HepG2 (cell line): ENCODE data around the gene SYNGAP1. TPM values are rescaled to one million over a fixed set of nuclear protein-coding genes. Genes with fewer than 3 reads are reported as not detected.
A peak's percentile ranks its signal among the peaks of the same experiment; 100 is the strongest.

Source experiments
- ASH2L ChIP-seq: fragments of 300-600, 200-600 bp; sonication (generic); IDR thresholded peaks from 2 replicates; pipeline ENCODE4 v1.7.0; 2017; ENCODE audit warnings: low read depth, mild to moderate bottlenecking, moderate library complexity, mixed read lengths, low read length; ENCODE audit not compliant: insufficient read length
- ETV5 ChIP-seq: IDR thresholded peaks from 2 replicates; pipeline ENCODE4 v1.6.1; 2018; ENCODE audit warnings: missing biosample characterization, missing genetic modification reagents, inconsistent platforms, borderline replicate concordance
- FOSL2 ChIP-seq: sonication (generic); formaldehyde crosslinking; IDR thresholded peaks from 2 replicates; pipeline ENCODE4 v1.4.0; 2020; ENCODE audit warnings: missing genetic modification reagents
- HMG20B ChIP-seq: conservative IDR thresholded peaks from 2 replicates; pipeline ENCODE4 v1.6.1; 2016; ENCODE audit warnings: missing genetic modification reagents, missing compliant biosample characterization
- KDM3A ChIP-seq: IDR thresholded peaks from 2 replicates; pipeline ENCODE4 v1.6.1; 2018; ENCODE audit warnings: low read depth, missing compliant biosample characterization
- MED1 ChIP-seq: sonication (generic); formaldehyde crosslinking; IDR thresholded peaks from 2 replicates; pipeline ENCODE4 v1.4.0; 2020; ENCODE audit warnings: missing genetic modification reagents
- NPAS2 ChIP-seq: sonication (generic); formaldehyde crosslinking; IDR thresholded peaks from 2 replicates; pipeline ENCODE4 v1.8.0; 2022; ENCODE audit warnings: mild to moderate bottlenecking, missing genetic modification reagents, borderline replicate concordance
- POLR2AphosphoS5 ChIP-seq: IDR thresholded peaks from 2 replicates; pipeline ENCODE4 v1.6.1; 2012; ENCODE audit warnings: low read depth, low read length
- PRDM10 ChIP-seq: sonication (generic); formaldehyde crosslinking; IDR thresholded peaks from 2 replicates; pipeline ENCODE4 v1.4.0; 2020; ENCODE audit warnings: low read depth, missing genetic modification reagents
- ZBTB37 ChIP-seq: sonication (generic); formaldehyde crosslinking; IDR thresholded peaks from 2 replicates; pipeline ENCODE4 v1.4.0; 2020; ENCODE audit warnings: mild to moderate bottlenecking, missing genetic modification reagents
- ZNF232 ChIP-seq: sonication (generic); formaldehyde crosslinking; IDR thresholded peaks from 2 replicates; pipeline ENCODE4 v1.4.0; 2020; ENCODE audit warnings: missing genetic modification reagents, borderline replicate concordance
- ZNF317 ChIP-seq: sonication (generic); formaldehyde crosslinking; IDR thresholded peaks from 2 replicates; pipeline ENCODE4 v1.5.0; 2020; ENCODE audit warnings: mild to moderate bottlenecking, missing genetic modification reagents
- ZNF44 ChIP-seq: sonication (generic); formaldehyde crosslinking; IDR thresholded peaks from 2 replicates; pipeline ENCODE4 v1.5.1; 2020; ENCODE audit warnings: mild to moderate bottlenecking, missing genetic modification reagents
- ZNF589 ChIP-seq: sonication (generic); formaldehyde crosslinking; conservative IDR thresholded peaks from 2 replicates; pipeline ENCODE4 v1.8.0; 2022; ENCODE audit warnings: mild to moderate bottlenecking, moderate library complexity, missing genetic modification reagents
- polyA plus RNA-seq, 8 experiments: library from polyadenylated mRNA; depleted of rRNA in 3 of 8; stranded (reverse) in 7 of 8; unstranded in 1 of 8; fragments of >200 nt; fragmentation: Illumina TruSeq in 4 of 8; extraction: Trizol in 4 of 8; gene quantifications; 2 replicates each; pipeline versions ENCODE4 v1.2.1 to v1.2.3, GENCODE V29; 2011 to 2016; ENCODE audit warnings: low read depth in 4 of 8, missing spikeins in 1 of 8, mixed read lengths in 1 of 8; ENCODE audit not compliant: insufficient read depth in 1 of 8
- total RNA-seq, 5 experiments: library from RNA; depleted of rRNA; stranded (reverse); fragments of >200 nt; fragmentation: Illumina TruSeq; extraction: Trizol; gene quantifications; 2 replicates each; pipeline ENCODE4 v1.2.3, GENCODE V29; 2016; ENCODE audit warnings: low read depth in 1 of 5
- TF ChIP-seq, protein P1 (sequence below): IDR thresholded peaks from 2 replicates; pipeline ENCODE4 v1.6.1; 2012; ENCODE audit warnings: inconsistent platforms
- TF ChIP-seq, protein P2 (sequence below): sonication (generic); formaldehyde crosslinking; IDR thresholded peaks from 2 replicates; pipeline ENCODE4 v1.4.0; 2020; ENCODE audit warnings: missing genetic modification reagents

Gene SYNGAP1
- total and polyA plus RNA-seq, 2 of the 13 experiments (the other 11 are each of a cell fraction or from before 2014, with no cell fraction given) = 0.75 to 1.1 TPM

DNA sequence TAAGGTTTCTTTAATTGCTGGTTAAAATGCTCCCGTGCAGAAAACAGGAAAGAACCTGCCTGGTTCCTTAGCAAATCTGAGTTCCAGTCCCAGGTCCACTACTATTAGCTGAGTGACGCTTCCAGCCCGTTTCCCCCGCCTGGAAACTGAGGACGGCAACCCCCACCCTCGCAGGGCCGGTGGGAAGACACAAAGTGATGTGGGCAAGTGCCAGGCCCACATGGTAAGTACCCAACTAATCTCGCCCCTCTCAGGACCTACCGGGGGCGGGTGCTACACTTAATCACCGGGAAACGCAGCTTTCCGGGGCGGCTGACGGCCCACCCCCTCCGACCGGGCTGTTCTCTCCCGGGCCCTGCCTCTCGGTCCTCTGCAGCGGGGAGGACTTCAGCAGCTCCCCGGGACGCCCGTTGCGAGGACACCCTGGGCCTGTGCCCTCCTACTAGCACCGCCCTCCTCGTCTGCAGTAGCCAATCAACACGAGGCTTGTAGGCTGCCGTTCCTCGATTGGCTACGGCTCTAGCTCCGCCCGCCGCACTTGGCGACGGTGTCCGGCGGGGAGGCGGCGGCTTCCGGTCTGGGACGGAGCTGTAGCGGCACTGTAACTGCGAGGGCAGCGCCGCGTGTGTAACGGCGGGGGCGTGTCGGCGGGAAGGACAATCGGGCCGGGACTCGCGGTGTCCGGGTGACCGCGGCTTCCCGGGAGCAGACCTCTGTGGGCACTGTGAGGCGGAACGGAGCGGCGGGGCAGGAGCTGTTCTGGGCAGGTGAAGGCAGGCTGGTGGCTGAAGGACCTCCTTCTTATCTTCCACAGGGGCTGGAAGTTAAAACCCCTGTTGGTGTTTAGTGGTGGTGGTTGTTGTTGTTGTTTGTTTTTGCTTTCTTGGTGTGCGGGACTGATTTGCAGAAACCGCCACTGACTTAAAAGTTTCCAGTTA lies 34.4 kb downstream of the SYNGAP1 start, which contains the start of gene ZBTB9 (continued):
- TF ChIP-seq POLR2AphosphoS5 (peak; percentile 97), NPAS2 (CRISPR knock-in tag) (no peak), MED1 (CRISPR knock-in tag) (peak; percentile 31; the same call in 1 of the 2 replicates), ZNF44 (CRISPR knock-in tag) (peak; percentile 89), ZNF589 (CRISPR knock-in tag) (peak; percentile 94; the same call in 1 of the 2 replicates), HMG20B (CRISPR knock-in tag) (peak; percentile 67), ZBTB37 (CRISPR knock-in tag) (0 out of 2 replicates have a peak, but pooled peaks have one; percentile 1), ASH2L (peak; percentile 95), PRDM10 (CRISPR knock-in tag) (peak; percentile 83; the same call in 1 of the 2 replicates), ZNF317 (CRISPR knock-in tag) (peak; percentile 84), KDM3A (CRISPR knock-in tag) (peak; percentile 90), ZNF232 (CRISPR knock-in tag) (peak; percentile 48; the same call in 1 of the 2 replicates), FOSL2 (CRISPR knock-in tag) (0 out of 2 replicates have a peak, but pooled peaks have one; percentile 23), ETV5 (CRISPR knock-in tag) (peak; percentile 91)
- TF ChIP-seq, protein P1, sequence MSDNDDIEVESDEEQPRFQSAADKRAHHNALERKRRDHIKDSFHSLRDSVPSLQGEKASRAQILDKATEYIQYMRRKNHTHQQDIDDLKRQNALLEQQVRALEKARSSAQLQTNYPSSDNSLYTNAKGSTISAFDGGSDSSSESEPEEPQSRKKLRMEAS = peak; percentile 99
- TF ChIP-seq, protein P2, sequence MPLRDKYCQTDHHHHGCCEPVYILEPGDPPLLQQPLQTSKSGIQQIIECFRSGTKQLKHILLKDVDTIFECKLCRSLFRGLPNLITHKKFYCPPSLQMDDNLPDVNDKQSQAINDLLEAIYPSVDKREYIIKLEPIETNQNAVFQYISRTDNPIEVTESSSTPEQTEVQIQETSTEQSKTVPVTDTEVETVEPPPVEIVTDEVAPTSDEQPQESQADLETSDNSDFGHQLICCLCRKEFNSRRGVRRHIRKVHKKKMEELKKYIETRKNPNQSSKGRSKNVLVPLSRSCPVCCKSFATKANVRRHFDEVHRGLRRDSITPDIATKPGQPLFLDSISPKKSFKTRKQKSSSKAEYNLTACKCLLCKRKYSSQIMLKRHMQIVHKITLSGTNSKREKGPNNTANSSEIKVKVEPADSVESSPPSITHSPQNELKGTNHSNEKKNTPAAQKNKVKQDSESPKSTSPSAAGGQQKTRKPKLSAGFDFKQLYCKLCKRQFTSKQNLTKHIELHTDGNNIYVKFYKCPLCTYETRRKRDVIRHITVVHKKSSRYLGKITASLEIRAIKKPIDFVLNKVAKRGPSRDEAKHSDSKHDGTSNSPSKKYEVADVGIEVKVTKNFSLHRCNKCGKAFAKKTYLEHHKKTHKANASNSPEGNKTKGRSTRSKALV = no peak
